ENCODE measurements around the gene KIAA0825.
"Not testable (repeated sequence)": the region's sequence is repeated elsewhere in the genome, so short reads cannot be mapped to it uniquely, and the experiment has no call there.

The KIAA0825 gene

GRCh38 chr5:94354837-94355485 is 263.4 kb downstream of the KIAA0825 start:
- no CpG with 5 or more reads among the region's 5 CpGs for WGBS (ENCODE audit: extremely low coverage, insufficient coverage, insufficient read length)
- H2AFZ ChIP-seq (ENCODE audit: insufficient read depth, low read length, poor library complexity); H4K8ac ChIP-seq (ENCODE audit: low read depth, low read length): not testable (repeated sequence)

GRCh38 chr5:94353605-94354004 is 264.8 kb downstream of the KIAA0825 start:
- no peak for DNase-seq
- no peak overlapping the region for H2BK12ac ChIP-seq (ENCODE audit: low read length)
- no CpG with 5 or more reads among the region's 4 CpGs for WGBS (ENCODE audit: extremely low coverage, insufficient coverage, insufficient read length)
- no peak overlapping the region for H3K4me2 ChIP-seq (ENCODE audit: low read length)
- no peak overlapping the region for H2BK120ac ChIP-seq (ENCODE audit: insufficient read depth, low read length, poor library complexity)
- no peak overlapping the region for H4K91ac ChIP-seq (ENCODE audit: low read depth, low read length)
- no peak overlapping the region for H2AK5ac ChIP-seq (ENCODE audit: low read length)
- H3K4me3 ChIP-seq (ENCODE audit: low read depth, low read length), result no peak overlapping the region
- no peaks in the 10 kb centered on the region for H3K9me3 ChIP-seq (ENCODE audit: insufficient read depth, low read depth, low read length)
- H3K27ac ChIP-seq (ENCODE audit: low read depth, low read length), result no peak overlapping the region
- no peak overlapping the region for H4K8ac ChIP-seq (ENCODE audit: low read depth, low read length)
- no peak overlapping the region for H4K12ac ChIP-seq (ENCODE audit: low read depth, low read length)
- H3K36me3 ChIP-seq (ENCODE audit: control insufficient read depth in 1 of 2, insufficient read depth in 2 of 2, low read length in 2 of 2), result no peaks in the 10 kb centered on the region
- H3K23ac ChIP-seq (ENCODE audit: low read length), result no peak overlapping the region
- no peak overlapping the region for H3K18ac ChIP-seq (ENCODE audit: low read length)
- H3K4me1 ChIP-seq (ENCODE audit: control insufficient read depth in 1 of 2, insufficient read depth in 2 of 2, low read length in 2 of 2), result no peaks in the 10 kb centered on the region
- no peak overlapping the region for H2BK5ac ChIP-seq (ENCODE audit: low read depth, low read length, poor library complexity)
- no peaks in the 10 kb centered on the region for H3K79me1 ChIP-seq (ENCODE audit: low read length)
- H3K14ac ChIP-seq (ENCODE audit: low read length), result no peak overlapping the region
- H3K4ac ChIP-seq (ENCODE audit: low read depth, low read length), result no peak overlapping the region
- H3K9ac ChIP-seq (ENCODE audit: low read length), result no peak overlapping the region
- H3K27me3 ChIP-seq (ENCODE audit: insufficient read depth, low read length), result no peaks in the 10 kb centered on the region
- no peaks in the 10 kb centered on the region for H3K79me2 ChIP-seq (ENCODE audit: control insufficient read depth, insufficient read depth, low read length, poor library complexity)
- H2AFZ ChIP-seq (ENCODE audit: insufficient read depth, low read length, poor library complexity), result no peak overlapping the region

More at GRCh38 chr5:94354837-94355485, 263.4 kb downstream of the KIAA0825 start:
- not testable (repeated sequence) for H2BK5ac ChIP-seq (ENCODE audit: low read depth, low read length, poor library complexity); H3K23ac ChIP-seq (ENCODE audit: low read length); H3K36me3 ChIP-seq (ENCODE audit: control insufficient read depth in 1 of 2, insufficient read depth in 2 of 2, low read length in 2 of 2); H3K27me3 ChIP-seq (ENCODE audit: insufficient read depth, low read length); H3K9me3 ChIP-seq (ENCODE audit: insufficient read depth, low read depth, low read length); H3K79me1 ChIP-seq (ENCODE audit: low read length); H3K14ac ChIP-seq (ENCODE audit: low read length); H3K4me2 ChIP-seq (ENCODE audit: low read length); H3K4ac ChIP-seq (ENCODE audit: low read depth, low read length); H2BK120ac ChIP-seq (ENCODE audit: insufficient read depth, low read length, poor library complexity); H4K91ac ChIP-seq (ENCODE audit: low read depth, low read length); H3K9ac ChIP-seq (ENCODE audit: low read length); H3K79me2 ChIP-seq (ENCODE audit: control insufficient read depth, insufficient read depth, low read length, poor library complexity); H4K12ac ChIP-seq (ENCODE audit: low read depth, low read length); H3K27ac ChIP-seq (ENCODE audit: low read depth, low read length); H3K4me1 ChIP-seq (ENCODE audit: control insufficient read depth in 1 of 2, insufficient read depth in 2 of 2, low read length in 2 of 2); H3K4me3 ChIP-seq (ENCODE audit: low read depth, low read length); DNase-seq; H3K18ac ChIP-seq (ENCODE audit: low read length); H2BK12ac ChIP-seq (ENCODE audit: low read length); H2AK5ac ChIP-seq (ENCODE audit: low read length)

DNA sequence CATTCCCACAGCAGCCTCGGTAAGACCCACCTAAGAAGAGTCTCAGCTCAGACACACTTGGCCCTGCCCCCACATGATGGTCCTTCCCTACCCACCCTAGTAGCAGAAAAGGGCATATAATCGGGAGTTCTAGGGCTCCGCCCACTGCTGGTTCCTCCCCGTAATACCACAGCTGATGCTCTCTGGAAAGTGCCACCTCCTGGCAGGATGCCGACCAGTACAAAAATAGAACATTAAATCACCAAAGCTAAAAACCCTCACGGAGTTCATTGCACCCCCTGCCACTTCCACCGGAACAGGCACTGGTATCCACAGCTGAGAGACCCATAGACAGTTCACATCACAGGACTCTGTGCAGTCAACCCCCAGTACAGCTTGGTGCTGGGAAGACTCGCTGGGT is 271.3 kb downstream of the KIAA0825 start:
- no peak overlapping the region for H2BK120ac ChIP-seq (ENCODE audit: insufficient read depth, low read length, poor library complexity)
- H4K91ac ChIP-seq (ENCODE audit: low read depth, low read length), result no peak overlapping the region
- DNase-seq, result no peak
- no peaks in the 10 kb centered on the region for H3K27me3 ChIP-seq (ENCODE audit: insufficient read depth, low read length)
- no peak overlapping the region for H3K4me2 ChIP-seq (ENCODE audit: low read length)
- H3K4me3 ChIP-seq (ENCODE audit: low read depth, low read length), result no peak overlapping the region
- no peak overlapping the region for H2AK5ac ChIP-seq (ENCODE audit: low read length)
- no peaks in the 10 kb centered on the region for H3K9me3 ChIP-seq (ENCODE audit: insufficient read depth, low read depth, low read length)
- H3K4ac ChIP-seq (ENCODE audit: low read depth, low read length), result no peak overlapping the region
- H3K18ac ChIP-seq (ENCODE audit: low read length), result no peak overlapping the region
- H3K27ac ChIP-seq (ENCODE audit: low read depth, low read length), result no peak overlapping the region
- no peak overlapping the region for H4K8ac ChIP-seq (ENCODE audit: low read depth, low read length)
- no peak overlapping the region for H2BK5ac ChIP-seq (ENCODE audit: low read depth, low read length, poor library complexity)
- no peaks in the 10 kb centered on the region for H3K36me3 ChIP-seq (ENCODE audit: control insufficient read depth in 1 of 2, insufficient read depth in 2 of 2, low read length in 2 of 2)
- no peak overlapping the region for H3K9ac ChIP-seq (ENCODE audit: low read length)
- H3K4me1 ChIP-seq (ENCODE audit: control insufficient read depth in 1 of 2, insufficient read depth in 2 of 2, low read length in 2 of 2), result no peaks in the 10 kb centered on the region
- no peaks in the 10 kb centered on the region for H3K79me2 ChIP-seq (ENCODE audit: control insufficient read depth, insufficient read depth, low read length, poor library complexity)
- WGBS (ENCODE audit: extremely low coverage, insufficient coverage, insufficient read length), result no CpG with 5 or more reads among the region's 8 CpGs
- H3K23ac ChIP-seq (ENCODE audit: low read length), result no peak overlapping the region
- no peak overlapping the region for H4K12ac ChIP-seq (ENCODE audit: low read depth, low read length)
- H3K14ac ChIP-seq (ENCODE audit: low read length), result no peak overlapping the region
- H3K79me1 ChIP-seq (ENCODE audit: low read length), result no peaks in the 10 kb centered on the region
- no peak overlapping the region for H2AFZ ChIP-seq (ENCODE audit: insufficient read depth, low read length, poor library complexity)
- H2BK12ac ChIP-seq (ENCODE audit: low read length), result no peak overlapping the region

- Histone ChIP-seq H2BK120ac (ENCODE audit: insufficient read depth, low read length, poor library complexity) (no peak overlapping the region), H3K79me1 (ENCODE audit: low read length) (no peaks in the 10 kb centered on the region), H3K18ac (ENCODE audit: low read length) (no peak overlapping the region), H2AK5ac (ENCODE audit: low read length) (no peak overlapping the region), H3K4me2 (ENCODE audit: low read length) (no peak overlapping the region), H3K27ac (ENCODE audit: low read depth, low read length) (no peak overlapping the region), H2AFZ (ENCODE audit: insufficient read depth, low read length, poor library complexity) (no peak overlapping the region), H3K36me3 (ENCODE audit: control insufficient read depth in 1 of 2, insufficient read depth in 2 of 2, low read length in 2 of 2) (no peaks in the 10 kb centered on the region), H3K9me3 (ENCODE audit: insufficient read depth, low read depth, low read length) (no peaks in the 10 kb centered on the region), H3K9ac (ENCODE audit: low read length) (no peak overlapping the region), H2BK5ac (ENCODE audit: low read depth, low read length, poor library complexity) (no peak overlapping the region), H3K4me1 (ENCODE audit: control insufficient read depth in 1 of 2, insufficient read depth in 2 of 2, low read length in 2 of 2) (no peaks in the 10 kb centered on the region), H3K4ac (ENCODE audit: low read depth, low read length) (no peak overlapping the region), H3K14ac (ENCODE audit: low read length) (no peak overlapping the region), H4K8ac (ENCODE audit: low read depth, low read length) (no peak overlapping the region), H4K91ac (ENCODE audit: low read depth, low read length) (no peak overlapping the region), H3K23ac (ENCODE audit: low read length) (no peak overlapping the region), H2BK12ac (ENCODE audit: low read length) (no peak overlapping the region), H3K27me3 (ENCODE audit: insufficient read depth, low read length) (no peaks in the 10 kb centered on the region), H3K79me2 (ENCODE audit: control insufficient read depth, insufficient read depth, low read length, poor library complexity) (no peaks in the 10 kb centered on the region), H4K12ac (ENCODE audit: low read depth, low read length) (no peak overlapping the region), H3K4me3 (ENCODE audit: low read depth, low read length) (no peak overlapping the region)
- no peak for DNase-seq
Measured at GRCh38 chr5:94345257-94345656, 273.1 kb downstream of the KIAA0825 start.

All from trophoblast cell (in vitro differentiated cells and primary cell).